Fibroblast of mammary gland (primary cell): ENCODE data around the gene CCDC174.

Source experiments
- DNase-seq: peaks from one replicate; pipeline ENCODE4 v3.0.0-alpha.2; 2010; ENCODE audit warnings: low read depth
- H3K4me3 ChIP-seq: 2 replicates; pipeline ENCODE4 v1.5.1; 2011; ENCODE audit warnings: low read depth, mild to moderate bottlenecking, low read length, moderate library complexity; ENCODE audit not compliant: control insufficient read depth
- TF ChIP-seq, protein P1 (sequence below): conservative IDR thresholded peaks from 2 replicates; pipeline ENCODE4 v1.5.1; 2011; ENCODE audit warnings: low read depth, low read length, inconsistent platforms; ENCODE audit not compliant: control insufficient read depth, insufficient read depth

CCDC174 gene

DNA sequence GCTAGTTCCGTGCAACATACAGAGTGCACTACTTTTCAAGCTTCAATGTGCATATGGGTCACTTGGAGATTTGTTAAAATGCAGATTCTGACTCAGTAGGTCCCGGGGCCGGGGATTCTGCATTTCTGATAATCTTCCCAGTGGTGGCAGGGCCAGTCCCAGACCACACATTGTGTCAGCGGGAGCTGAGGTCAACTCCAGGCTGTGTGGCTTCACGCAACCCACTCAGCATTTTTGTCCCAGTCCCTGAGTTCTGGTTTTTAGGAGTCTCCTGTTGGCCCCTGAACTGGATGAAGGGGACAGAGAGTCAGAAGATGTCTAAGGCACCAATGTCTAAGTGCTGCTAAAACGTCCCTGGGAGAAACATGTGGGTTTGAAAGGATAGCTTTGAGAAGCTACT, 26.1 kb upstream of the CCDC174 start:
- DNase-seq = no peak
- no peak overlapping the region for H3K4me3 ChIP-seq
- TF ChIP-seq, protein P1, sequence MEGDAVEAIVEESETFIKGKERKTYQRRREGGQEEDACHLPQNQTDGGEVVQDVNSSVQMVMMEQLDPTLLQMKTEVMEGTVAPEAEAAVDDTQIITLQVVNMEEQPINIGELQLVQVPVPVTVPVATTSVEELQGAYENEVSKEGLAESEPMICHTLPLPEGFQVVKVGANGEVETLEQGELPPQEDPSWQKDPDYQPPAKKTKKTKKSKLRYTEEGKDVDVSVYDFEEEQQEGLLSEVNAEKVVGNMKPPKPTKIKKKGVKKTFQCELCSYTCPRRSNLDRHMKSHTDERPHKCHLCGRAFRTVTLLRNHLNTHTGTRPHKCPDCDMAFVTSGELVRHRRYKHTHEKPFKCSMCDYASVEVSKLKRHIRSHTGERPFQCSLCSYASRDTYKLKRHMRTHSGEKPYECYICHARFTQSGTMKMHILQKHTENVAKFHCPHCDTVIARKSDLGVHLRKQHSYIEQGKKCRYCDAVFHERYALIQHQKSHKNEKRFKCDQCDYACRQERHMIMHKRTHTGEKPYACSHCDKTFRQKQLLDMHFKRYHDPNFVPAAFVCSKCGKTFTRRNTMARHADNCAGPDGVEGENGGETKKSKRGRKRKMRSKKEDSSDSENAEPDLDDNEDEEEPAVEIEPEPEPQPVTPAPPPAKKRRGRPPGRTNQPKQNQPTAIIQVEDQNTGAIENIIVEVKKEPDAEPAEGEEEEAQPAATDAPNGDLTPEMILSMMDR = no peak

DNA sequence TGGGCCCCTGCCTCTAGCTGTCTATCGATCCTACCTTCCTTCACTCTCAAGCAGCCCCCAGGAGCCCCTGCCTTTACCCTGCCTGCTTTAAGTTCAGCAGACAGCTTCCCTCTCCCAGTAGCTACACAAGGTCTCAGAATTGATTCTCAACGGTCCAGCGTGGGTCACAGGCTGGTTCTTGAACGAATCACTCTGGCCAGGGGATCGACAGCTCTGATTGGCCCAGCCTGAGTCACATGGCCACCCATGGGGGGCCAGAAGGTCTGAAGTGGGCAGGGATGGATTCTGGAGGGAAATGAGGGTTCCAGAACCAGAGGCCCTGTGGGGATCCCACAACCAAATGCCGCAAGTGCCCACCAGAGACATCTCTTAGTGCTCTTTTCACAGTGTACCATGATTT, 23.7 kb upstream of the CCDC174 start:
- H3K4me3 ChIP-seq = no peak overlapping the region
- TF ChIP-seq, protein P1 = no peak
- DNase-seq = no peak

DNA sequence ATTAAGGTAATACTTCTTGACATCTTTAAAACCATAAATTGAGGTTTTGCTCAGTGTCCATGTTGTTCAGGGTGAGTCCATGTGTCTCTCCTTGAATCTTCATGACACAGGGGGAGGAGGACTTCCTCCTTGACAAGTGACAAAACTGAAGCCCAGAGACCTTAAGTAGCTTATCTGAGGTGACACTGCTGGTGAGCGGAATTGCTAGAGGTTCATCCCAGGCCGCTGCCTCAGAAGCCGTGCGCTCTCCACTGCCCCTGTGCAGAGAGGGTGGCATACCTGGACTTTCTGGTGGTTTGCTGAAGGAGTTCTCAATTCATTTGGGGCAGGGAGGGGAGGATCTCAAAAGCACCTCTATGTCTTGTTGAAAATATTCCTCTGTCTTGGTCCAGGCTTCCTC, 23.2 kb upstream of the CCDC174 start:
- no peak for DNase-seq
- TF ChIP-seq, protein P1 = no peak
- no peak overlapping the region for H3K4me3 ChIP-seq

DNA sequence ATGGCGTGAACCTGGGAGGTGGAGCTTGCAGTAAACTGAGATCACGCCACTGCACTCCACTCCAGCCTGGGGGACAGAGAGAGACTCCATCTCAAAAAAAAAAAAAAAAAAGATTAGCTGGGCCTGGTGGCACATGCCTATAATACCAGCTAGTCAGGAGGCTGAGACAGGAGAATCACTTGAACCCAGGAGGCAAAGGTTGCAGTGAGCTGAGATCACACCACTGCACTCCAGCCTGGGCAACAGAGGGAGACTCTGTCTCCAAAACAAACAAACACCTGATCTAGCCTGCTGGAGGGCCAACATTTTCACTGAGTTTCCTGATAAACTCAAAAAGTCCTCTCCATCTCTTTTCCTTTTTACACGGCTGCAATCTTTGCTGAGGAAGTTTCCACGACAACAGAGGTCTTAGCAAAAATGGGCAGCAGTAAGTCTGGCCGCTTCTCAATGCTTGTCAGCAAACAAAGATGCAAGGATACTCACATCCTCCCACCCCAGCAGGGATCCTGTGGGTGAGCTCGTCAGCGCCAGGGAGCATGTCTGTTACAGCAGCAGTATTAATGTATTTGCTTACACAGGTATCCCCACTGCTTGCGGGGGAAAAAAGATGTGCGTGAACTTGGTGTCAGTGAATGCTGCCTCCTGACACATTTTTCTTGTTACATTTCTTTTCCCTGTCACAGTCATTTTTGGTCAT, 21.0 kb upstream of the CCDC174 start:
- TF ChIP-seq, protein P1 = no peak
- no peak for DNase-seq
- H3K4me3 ChIP-seq = no peak overlapping the region

DNA sequence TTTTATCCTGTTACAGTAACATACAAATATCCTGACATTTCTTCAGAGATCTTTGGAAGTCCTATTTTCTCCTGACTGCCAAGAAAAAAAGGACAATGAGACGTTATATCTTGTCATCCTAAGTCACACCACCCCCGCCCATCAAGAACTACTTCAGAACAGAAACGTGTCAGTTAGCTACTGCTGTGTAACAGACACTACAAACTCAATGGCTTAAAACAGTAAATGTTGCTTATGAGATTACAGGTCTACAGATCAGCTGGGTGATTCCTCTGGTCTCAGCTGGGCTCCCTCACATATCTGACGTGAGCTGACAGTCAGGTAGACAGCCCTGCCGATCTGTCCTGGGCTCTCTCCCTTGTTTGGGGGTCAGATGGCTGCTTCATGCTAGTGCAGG, 20.5 kb upstream of the CCDC174 start:
- TF ChIP-seq, protein P1 = no peak
- no peak overlapping the region for H3K4me3 ChIP-seq
- no peak for DNase-seq

DNA sequence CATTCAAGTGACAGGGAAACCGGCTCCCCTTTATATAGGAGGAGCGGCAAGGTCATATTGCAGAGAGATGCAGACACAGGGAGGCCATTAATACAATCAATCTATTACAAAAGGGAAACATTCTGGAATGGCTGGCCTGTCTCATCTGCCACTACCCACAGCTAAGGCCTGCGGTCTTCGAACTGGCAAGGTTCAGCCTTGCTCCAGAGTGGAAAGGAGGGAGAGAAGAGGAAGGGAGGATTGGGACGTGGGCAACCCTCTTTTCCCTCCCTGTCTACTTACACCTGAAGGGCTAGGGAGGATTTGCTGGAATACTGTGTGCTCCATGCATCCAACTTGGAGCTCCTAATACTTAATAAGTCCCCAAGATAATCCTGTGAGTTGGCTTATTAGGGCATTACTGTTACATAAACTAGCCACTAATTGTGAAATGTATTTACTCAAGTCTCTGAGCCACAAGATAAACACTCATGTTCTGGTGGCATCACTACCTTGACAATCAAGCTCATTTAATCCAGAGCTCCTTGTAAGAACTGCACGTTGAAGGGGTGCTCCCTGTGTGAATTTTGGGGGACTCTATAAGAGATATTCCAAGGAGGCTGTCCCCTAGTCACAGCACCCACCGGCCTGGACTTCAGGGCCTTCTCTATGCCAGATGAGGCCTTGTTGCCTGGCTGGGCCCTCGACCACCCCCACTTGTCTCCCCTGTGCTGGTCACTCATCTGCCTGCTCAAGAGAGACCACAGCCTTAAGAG, 19.7 kb upstream of the CCDC174 start:
- H3K4me3 ChIP-seq = no peak overlapping the region
- no peak for DNase-seq
- TF ChIP-seq, protein P1 = no peak
